ENCODE measurements around the gene DAD1.

DNA sequence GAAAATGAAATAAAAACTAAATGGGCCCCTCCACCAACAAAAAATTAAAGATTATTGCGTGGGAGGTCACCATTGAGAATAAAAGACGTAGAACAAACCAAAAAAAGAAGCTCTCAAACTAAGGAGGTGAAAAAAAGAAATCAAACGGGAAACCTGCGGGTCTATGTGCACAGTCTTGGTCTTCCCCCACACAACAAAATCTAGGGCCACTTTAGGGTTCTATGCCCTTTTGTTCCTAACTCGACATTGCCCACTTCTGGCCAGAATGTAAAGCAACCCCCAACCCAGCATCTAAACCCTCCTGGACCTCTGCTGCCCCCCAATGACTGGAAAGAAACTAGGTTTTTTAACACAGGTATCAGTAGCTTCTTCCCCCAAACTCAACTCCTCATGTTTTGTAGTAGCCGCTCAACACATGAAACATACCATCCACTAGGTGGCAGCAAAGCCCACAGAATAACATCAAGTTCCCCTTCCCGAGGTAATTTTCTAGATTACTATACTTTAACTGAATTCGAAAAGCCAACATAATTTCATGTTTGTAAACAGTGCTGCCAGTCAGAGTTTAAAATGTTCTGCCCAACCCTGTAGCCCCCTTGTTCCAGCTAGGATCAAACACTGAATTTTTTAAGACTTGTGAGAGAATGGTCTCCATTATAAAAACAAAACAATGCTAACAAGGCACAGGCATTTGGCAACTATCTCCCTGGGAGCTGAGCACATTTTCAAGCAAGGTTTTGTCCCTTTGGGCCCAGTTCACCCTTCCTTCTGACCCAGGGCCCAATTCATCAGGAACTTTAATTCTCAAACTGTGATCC is 18.7 kb downstream of the DAD1 start:
- TF ChIP-seq, protein P1, sequence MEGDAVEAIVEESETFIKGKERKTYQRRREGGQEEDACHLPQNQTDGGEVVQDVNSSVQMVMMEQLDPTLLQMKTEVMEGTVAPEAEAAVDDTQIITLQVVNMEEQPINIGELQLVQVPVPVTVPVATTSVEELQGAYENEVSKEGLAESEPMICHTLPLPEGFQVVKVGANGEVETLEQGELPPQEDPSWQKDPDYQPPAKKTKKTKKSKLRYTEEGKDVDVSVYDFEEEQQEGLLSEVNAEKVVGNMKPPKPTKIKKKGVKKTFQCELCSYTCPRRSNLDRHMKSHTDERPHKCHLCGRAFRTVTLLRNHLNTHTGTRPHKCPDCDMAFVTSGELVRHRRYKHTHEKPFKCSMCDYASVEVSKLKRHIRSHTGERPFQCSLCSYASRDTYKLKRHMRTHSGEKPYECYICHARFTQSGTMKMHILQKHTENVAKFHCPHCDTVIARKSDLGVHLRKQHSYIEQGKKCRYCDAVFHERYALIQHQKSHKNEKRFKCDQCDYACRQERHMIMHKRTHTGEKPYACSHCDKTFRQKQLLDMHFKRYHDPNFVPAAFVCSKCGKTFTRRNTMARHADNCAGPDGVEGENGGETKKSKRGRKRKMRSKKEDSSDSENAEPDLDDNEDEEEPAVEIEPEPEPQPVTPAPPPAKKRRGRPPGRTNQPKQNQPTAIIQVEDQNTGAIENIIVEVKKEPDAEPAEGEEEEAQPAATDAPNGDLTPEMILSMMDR (optimal IDR thresholded peaks at IDR 0.05 in 1 of 3, IDR thresholded peaks at IDR 0.05 in 1 of 3, conservative IDR thresholded peaks at IDR 0.05 in 1 of 3; ENCODE audit: extremely low read depth in 1 of 3, insufficient read depth in 2 of 3, low read length in 3 of 3), result peak; percentile 59 to 74 (median 70)
- TF ChIP-seq EZH2 (IDR thresholded peaks at IDR 0.05; ENCODE audit: low read length), result no peak

Data from keratinocyte (primary cell).